Activated CD8-positive, alpha-beta T cell treated with anti-CD3 and anti-CD28 coated beads, Interleukin-2, amount 10 ng/mL, durations not matched to agents 7 days and 5 days (primary cell): Measurements from ENCODE around the gene LIG4. TPM values are rescaled to one million over a fixed set of nuclear protein-coding genes. Genes with fewer than 3 reads are reported as not detected.
A peak's percentile ranks its signal among the peaks of the same experiment; 100 is the strongest.

Source experiments
- ATAC-seq: fragments of 150-1000 bp; cut with Tn5 transposase; one replicate; pipeline ENCODE4 v1.10.0; 2021; ENCODE audit warnings: moderate library complexity
- CTCF ChIA-PET: fragments of 350-600 bp; sonication (Branson Sonifier 250); formaldehyde crosslinking; loops from one replicate; lab custom pipeline; 2021; ENCODE audit warnings: antibody characterized with exemption; lab: Charles Lee
- POLR2A ChIA-PET: fragments of 350-600 bp; sonication (Branson Sonifier 250); formaldehyde crosslinking; loops from one replicate; lab custom pipeline; 2021; ENCODE audit warnings: antibody characterized with exemption; lab: Charles Lee
- DNase-seq: peaks from one replicate; pipeline ENCODE4 v3.0.0-alpha.2; 2020
- H3K27ac Mint-ChIP-seq: one replicate; pipeline ENCODE4 v1.8.0; 2021; ENCODE audit warnings: mild to moderate bottlenecking, mixed read lengths
- H3K27me3 Mint-ChIP-seq: one replicate; pipeline ENCODE4 v1.8.0; 2021; ENCODE audit warnings: low read depth, mixed read lengths
- H3K36me3 Mint-ChIP-seq: one replicate; pipeline ENCODE4 v1.8.0; 2021; ENCODE audit warnings: low read depth, mixed read lengths
- H3K4me1 Mint-ChIP-seq: one replicate; pipeline ENCODE4 v1.8.0; 2021; ENCODE audit warnings: low read depth, mixed read lengths
- H3K4me3 Mint-ChIP-seq: one replicate; pipeline ENCODE4 v1.8.0; 2021; ENCODE audit warnings: mild to moderate bottlenecking, mixed read lengths
- H3K9me3 Mint-ChIP-seq: one replicate; pipeline ENCODE4 v1.8.0; 2022; ENCODE audit warnings: mixed read lengths; ENCODE audit not compliant: insufficient read depth
- total RNA-seq, 2 experiments: library from RNA; stranded (reverse); gene quantifications; one replicate each; pipeline ENCODE4 v1.2.3, GENCODE V29; 2021

Gene LIG4
- total RNA-seq, result 1 to 10 TPM; 6.9 to 8.0 TPM

GRCh38 chr13:108215436-108215835 lies at the start of gene LIG4:
Gene LIG4 (minus strand): TSS chr13:108215536. CDS start chr13:108211268, 4,268 bp downstream.
- ChIA-PET POLR2A (interaction anchor here (1.3 kb wide), 1 partner anchor 54 kb away, joined by 5 read pairs; the partner anchor contains the start of gene TNFSF13B), CTCF (interaction anchor here (2.0 kb wide), 1 partner anchor 54 kb away, joined by 6 read pairs; the partner anchor contains the start of gene TNFSF13B)
- Mint-ChIP-seq H3K36me3 (peaks cover 15% of the 10 kb centered on the region), H3K27me3 (no peaks in the 10 kb centered on the region), H3K4me3 (peak within 1 kb of the TSS; percentile 89), H3K4me1 (peaks cover 49% of the 10 kb centered on the region), H3K9me3 (no peaks in the 10 kb centered on the region), H3K27ac (peak within 1 kb of the TSS; percentile 85)
- ATAC-seq (peak; percentile 72), DNase-seq (peak; percentile 94)

GRCh38 chr13:108263621-108264355 lies 48.5 kb upstream of the LIG4 start:
- no peaks in the 10 kb centered on the region for H3K27me3 Mint-ChIP-seq
- ATAC-seq, result no peak
- H3K9me3 Mint-ChIP-seq, result no peaks in the 10 kb centered on the region
- H3K27ac Mint-ChIP-seq, result no peak overlapping the region
- DNase-seq, result no peak
- H3K4me3 Mint-ChIP-seq, result no peak overlapping the region
- ChIA-PET POLR2A (no interaction called here), CTCF (no interaction called here)
- H3K4me1 Mint-ChIP-seq, result peaks cover 21% of the 10 kb centered on the region
- peaks cover 7% of the 10 kb centered on the region for H3K36me3 Mint-ChIP-seq

GRCh38 chr13:108257248-108257647 lies 41.9 kb upstream of the LIG4 start:
- Mint-ChIP-seq H3K27ac (no peak overlapping the region), H3K4me3 (no peak overlapping the region), H3K27me3 (no peaks in the 10 kb centered on the region), H3K9me3 (no peaks in the 10 kb centered on the region), H3K36me3 (peaks cover 2% of the 10 kb centered on the region), H3K4me1 (no peaks in the 10 kb centered on the region)
- no peak for DNase-seq
- ChIA-PET POLR2A (no interaction called here), CTCF (no interaction called here)
- ATAC-seq, result no peak

- DNase-seq (no peak), ATAC-seq (no peak)
- ChIA-PET CTCF (no interaction called here), POLR2A (no interaction called here)
- H3K4me1 Mint-ChIP-seq, result no peaks in the 10 kb centered on the region
- H3K4me3 Mint-ChIP-seq, result no peak overlapping the region
- H3K27ac Mint-ChIP-seq, result no peak overlapping the region
- H3K9me3 Mint-ChIP-seq, result peaks cover 15% of the 10 kb centered on the region
- H3K36me3 Mint-ChIP-seq, result peaks cover 4% of the 10 kb centered on the region
- H3K27me3 Mint-ChIP-seq, result no peaks in the 10 kb centered on the region
Observed at GRCh38 chr13:108249150-108249549, 33.8 kb upstream of the LIG4 start.

GRCh38 chr13:108230377-108230776 lies 15.0 kb upstream of the LIG4 start:
- Mint-ChIP-seq H3K27me3 (no peaks in the 10 kb centered on the region), H3K4me3 (no peak overlapping the region), H3K4me1 (peaks cover 17% of the 10 kb centered on the region), H3K27ac (no peak overlapping the region), H3K36me3 (peaks cover 14% of the 10 kb centered on the region), H3K9me3 (no peaks in the 10 kb centered on the region)
- ChIA-PET POLR2A (no interaction called here), CTCF (interaction anchor here (0.9 to 1.6 kb wide), 3 partner anchors 10 to 99 kb away, joined by 3 to 6 read pairs (median 3); no protein-coding TSS in a partner anchor)
- ATAC-seq (no peak), DNase-seq (no peak)

GRCh38 chr13:108227651-108228272 lies 12.4 kb upstream of the LIG4 start:
- Mint-ChIP-seq H3K27me3 (no peaks in the 10 kb centered on the region), H3K9me3 (no peaks in the 10 kb centered on the region), H3K4me3 (no peak overlapping the region), H3K4me1 (peaks cover 25% of the 10 kb centered on the region), H3K36me3 (peaks cover 9% of the 10 kb centered on the region), H3K27ac (no peak overlapping the region)
- DNase-seq (peak; percentile 57), ATAC-seq (no peak)
- POLR2A ChIA-PET, result no interaction called here
- CTCF ChIA-PET, result interaction anchor here (0.6 to 0.9 kb wide), 3 partner anchors 19 to 122 kb away, joined by 3 read pairs; no protein-coding TSS in a partner anchor

- H3K4me1 Mint-ChIP-seq, result peaks cover 25% of the 10 kb centered on the region
Observed at GRCh38 chr13:108226184-108226583, 10.8 kb upstream of the LIG4 start.

GRCh38 chr13:108225440-108225839 lies 10.1 kb upstream of the LIG4 start:
- peak; percentile 68 for ATAC-seq
- no peak overlapping the region for H3K27ac Mint-ChIP-seq
- peaks cover 10% of the 10 kb centered on the region for H3K36me3 Mint-ChIP-seq
- H3K4me1 Mint-ChIP-seq, result peaks cover 28% of the 10 kb centered on the region
- no peak overlapping the region for H3K4me3 Mint-ChIP-seq
- H3K27me3 Mint-ChIP-seq, result no peaks in the 10 kb centered on the region
- no peaks in the 10 kb centered on the region for H3K9me3 Mint-ChIP-seq
- ChIA-PET POLR2A (no interaction called here), CTCF (no interaction called here)
- no peak for DNase-seq

More at GRCh38 chr13:108226184-108226583, 10.8 kb upstream of the LIG4 start:
- no peak for DNase-seq
- H3K4me3 Mint-ChIP-seq, result no peak overlapping the region
- peak; percentile 62 for ATAC-seq
- no peak overlapping the region for H3K27ac Mint-ChIP-seq
- H3K9me3 Mint-ChIP-seq, result no peaks in the 10 kb centered on the region
- ChIA-PET CTCF (no interaction called here), POLR2A (interaction anchor here (1.0 kb wide), 1 partner anchor 9 kb away, joined by 4 read pairs; no protein-coding TSS in a partner anchor)
- H3K27me3 Mint-ChIP-seq, result no peaks in the 10 kb centered on the region
- H3K36me3 Mint-ChIP-seq, result peaks cover 9% of the 10 kb centered on the region

GRCh38 chr13:108223687-108224503 lies 8.6 kb upstream of the LIG4 start:
- Mint-ChIP-seq H3K27ac (no peak overlapping the region), H3K27me3 (no peaks in the 10 kb centered on the region), H3K36me3 (peaks cover 2% of the 10 kb centered on the region), H3K4me1 (peaks cover 43% of the 10 kb centered on the region), H3K9me3 (no peaks in the 10 kb centered on the region), H3K4me3 (no peak overlapping the region)
- ChIA-PET CTCF (interaction anchor here (1.0 to 1.2 kb wide), 3 partner anchors 8 to 46 kb away, joined by 3 to 5 read pairs (median 3); no protein-coding TSS in a partner anchor), POLR2A (interaction anchor here (0.8 to 0.9 kb wide), 2 partner anchors 46 to 631 kb away, joined by 3 to 4 read pairs; partner anchors contain the start of gene TNFSF13B)
- no peak for DNase-seq
- no peak for ATAC-seq

- CTCF ChIA-PET, result interaction anchor here (1.6 kb wide), 1 partner anchor 11 kb away, joined by 6 read pairs; no protein-coding TSS in a partner anchor
- H3K27me3 Mint-ChIP-seq, result no peaks in the 10 kb centered on the region
- no peak overlapping the region for H3K27ac Mint-ChIP-seq
- peak overlapping the region; percentile 89 for H3K4me3 Mint-ChIP-seq
- no peaks in the 10 kb centered on the region for H3K9me3 Mint-ChIP-seq
- POLR2A ChIA-PET, result no interaction called here
- DNase-seq (no peak), ATAC-seq (no peak)
- peaks cover 33% of the 10 kb centered on the region for H3K4me1 Mint-ChIP-seq
- H3K36me3 Mint-ChIP-seq, result peaks cover 6% of the 10 kb centered on the region
Observed at GRCh38 chr13:108220041-108220440, 4.7 kb upstream of the LIG4 start.
